NCI-H345 treated with DMSO at 0.1 percent for 48 hours (cell line): ENCODE data around the gene PHACTR1.
"Not testable (repeated sequence)": the region's sequence is repeated elsewhere in the genome, so short reads cannot be mapped to it uniquely, and the experiment has no call there.

Experiments
- DNase-seq: peaks from one replicate; lab custom pipeline; 2025; ENCODE audit not compliant: unreplicated experiment; lab: John Stamatoyannopoulos, UW

The PHACTR1 gene

DNA sequence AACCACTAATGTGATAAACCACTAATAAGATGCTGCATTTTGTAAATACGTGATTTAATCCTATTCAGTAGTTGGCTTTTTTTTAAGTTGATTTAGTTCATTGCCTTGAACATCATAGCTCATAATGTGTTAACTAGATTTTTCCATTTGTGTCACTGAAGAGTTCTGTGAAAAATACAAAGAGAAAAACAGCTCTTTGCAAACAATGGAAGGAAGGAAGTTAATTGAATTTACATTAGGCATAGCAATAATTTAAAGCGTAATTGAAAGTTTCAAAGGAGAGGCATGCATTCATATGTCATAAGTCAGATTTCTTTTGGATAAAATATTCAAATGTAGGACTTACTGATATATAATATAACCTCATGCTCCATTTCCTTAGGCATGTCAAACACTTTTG lies 509.5 kb downstream of the PHACTR1 start:
- no peak for DNase-seq

DNA sequence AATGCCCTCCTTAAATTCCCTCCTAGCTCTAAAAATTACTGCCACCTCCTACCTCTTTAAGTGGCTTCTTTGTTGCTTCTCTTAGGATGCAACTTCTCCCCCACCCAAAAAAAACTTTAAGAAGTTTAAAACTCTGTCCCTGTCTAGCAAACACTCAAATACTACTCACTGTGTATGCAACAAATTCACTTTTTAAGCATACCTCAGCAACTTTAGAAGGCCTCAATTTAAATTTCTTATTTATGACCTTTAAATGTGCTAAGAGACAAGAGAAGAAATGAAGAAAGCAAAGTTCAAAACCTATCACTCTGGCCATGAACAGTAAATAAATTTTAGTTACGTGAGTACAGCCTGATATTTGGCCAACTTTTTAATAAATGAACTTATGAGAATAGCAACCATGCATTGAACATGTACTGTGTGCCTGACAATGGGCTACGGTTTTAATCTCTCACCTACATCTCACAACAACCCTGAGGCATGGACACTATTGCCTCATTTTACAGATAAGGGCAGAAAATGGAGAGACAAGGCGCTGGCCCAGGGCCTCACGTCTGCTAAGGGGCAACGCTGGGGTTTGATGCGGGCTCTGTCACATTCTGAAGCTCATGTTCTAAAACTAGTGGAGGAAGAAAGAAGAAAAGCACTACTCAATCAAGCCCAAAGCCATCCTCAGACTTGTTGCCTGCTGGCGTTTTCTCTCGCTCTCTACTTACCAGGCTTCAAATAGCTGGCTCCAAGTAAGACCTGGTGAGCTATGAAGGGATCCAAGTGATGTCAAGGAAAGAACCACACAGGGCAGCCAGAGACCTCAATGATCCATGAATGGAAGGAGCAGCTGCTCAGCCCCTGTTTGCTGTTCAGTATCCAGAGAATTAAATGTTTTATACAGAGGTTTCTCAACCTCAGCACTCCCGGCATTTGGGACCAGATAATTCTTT lies 512.0 kb downstream of the PHACTR1 start:
- no peak for DNase-seq

DNA sequence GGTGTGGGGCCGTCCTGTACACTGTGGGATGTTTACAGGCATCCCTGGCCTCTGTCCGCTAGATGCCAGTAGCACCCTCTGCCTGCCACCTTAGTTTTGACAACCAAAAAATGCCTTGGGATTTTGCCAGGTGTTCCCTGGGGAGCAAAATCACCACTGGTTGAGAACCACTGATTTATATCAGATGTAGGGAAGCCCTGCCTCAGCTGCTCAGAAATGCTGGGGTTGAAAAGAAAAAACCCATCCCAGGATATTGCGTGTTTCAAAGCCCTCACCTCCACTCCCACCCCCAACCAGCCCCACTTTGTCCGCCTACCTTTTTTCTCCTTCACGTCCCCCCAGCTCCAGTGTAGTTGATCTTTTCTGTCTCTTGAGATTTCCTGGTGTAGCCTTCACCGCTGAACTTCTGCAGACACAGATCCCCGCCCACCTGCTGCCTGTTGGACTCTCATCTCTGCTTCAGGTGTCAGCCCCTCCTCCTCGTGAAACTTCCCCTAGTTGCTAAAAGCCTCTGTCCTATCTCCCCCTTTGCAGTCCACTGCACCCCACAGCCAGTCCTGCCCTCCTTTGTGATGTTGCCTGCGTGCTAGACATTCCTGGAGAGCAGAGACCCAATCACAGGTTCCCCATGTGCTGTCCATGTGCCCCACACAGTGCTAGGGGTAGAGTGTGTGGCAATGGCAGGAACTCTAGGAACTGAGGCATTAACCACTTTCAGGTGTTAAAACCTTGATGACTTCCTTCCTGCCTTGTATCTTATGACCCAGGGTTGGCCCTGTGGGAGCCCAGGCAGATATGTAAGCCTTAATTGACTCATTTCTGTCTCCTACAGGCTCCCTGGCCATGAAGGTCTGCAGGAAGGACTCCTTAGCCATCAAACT lies 512.9 kb downstream of the PHACTR1 start:
- no peak for DNase-seq

DNA sequence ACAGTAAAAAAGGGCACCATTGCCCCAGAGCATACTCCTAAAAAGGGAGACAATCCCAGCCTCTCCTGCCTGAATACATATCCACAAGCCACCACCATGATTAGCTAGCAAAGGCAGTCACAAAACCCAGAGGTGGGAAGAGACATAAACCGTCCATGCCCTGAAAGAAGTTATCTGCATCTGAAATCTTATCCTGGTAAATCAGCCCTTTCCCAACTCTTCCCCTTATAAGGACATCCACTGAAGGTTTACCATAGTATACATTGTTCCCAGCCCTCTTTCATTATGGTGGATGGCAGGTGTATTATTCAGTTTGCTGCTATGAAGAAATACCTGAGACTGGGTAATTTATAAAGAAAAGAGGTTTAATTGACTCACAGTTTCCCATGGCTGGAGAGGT lies 516.5 kb downstream of the PHACTR1 start:
- no peak for DNase-seq

DNA sequence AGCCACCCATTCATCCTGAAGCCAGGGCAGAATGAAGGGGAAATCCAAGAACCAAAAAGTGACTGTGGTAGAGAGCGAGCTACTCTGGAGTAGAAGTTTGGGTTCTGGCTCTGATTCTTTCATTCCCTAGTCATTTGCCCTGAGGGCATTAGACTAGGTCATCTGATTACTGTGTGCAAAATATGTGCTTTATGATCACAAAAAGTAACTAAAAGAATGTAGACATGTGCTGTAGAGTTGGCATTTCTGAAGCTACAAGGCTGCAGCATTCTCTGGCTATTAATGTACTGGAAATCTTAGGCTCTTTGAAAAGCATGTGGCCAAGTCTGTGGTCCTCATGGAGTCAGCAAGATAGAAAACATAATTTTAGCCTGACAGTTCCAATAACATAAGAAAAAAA lies 517.6 kb downstream of the PHACTR1 start:
- DNase-seq, result no peak

DNA sequence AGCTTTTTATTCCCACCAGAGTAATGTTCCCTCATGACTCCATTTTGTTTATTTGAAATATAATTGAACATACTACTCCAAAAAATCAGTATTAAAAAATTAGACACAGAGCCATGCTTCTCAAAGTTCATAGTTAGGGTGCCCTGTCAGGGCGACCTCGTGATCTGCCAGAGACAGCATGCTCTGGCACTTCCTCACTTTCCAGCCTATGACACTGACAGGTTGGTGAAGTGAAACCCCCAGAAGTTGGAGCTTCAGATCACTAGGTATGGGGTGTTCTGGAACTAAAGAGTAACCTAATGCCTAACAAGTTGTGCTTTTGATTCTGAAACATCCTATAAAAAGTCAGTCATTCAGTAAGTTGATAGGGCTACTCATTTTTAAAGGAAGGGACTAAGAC lies 518.8 kb downstream of the PHACTR1 start:
- DNase-seq, result no peak

DNA sequence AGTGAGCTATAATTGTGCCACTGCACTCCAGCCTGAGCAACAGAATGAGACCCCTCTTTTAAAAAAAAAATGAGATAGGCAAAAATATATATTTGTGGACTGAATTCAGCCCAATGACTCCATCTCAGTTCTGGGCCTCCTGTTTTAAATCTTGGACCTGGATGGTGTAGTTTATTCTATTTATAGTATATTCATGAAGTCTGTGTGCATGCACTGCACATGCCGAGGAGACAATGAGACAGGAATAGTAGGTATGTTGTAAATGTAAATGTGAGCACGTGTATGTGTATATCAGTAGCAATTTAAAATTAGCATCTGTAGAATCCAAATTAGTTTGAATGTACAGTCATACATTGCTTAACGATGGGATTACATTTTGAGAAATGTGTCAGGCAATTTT lies 520.8 kb downstream of the PHACTR1 start:
- no peak for DNase-seq

DNA sequence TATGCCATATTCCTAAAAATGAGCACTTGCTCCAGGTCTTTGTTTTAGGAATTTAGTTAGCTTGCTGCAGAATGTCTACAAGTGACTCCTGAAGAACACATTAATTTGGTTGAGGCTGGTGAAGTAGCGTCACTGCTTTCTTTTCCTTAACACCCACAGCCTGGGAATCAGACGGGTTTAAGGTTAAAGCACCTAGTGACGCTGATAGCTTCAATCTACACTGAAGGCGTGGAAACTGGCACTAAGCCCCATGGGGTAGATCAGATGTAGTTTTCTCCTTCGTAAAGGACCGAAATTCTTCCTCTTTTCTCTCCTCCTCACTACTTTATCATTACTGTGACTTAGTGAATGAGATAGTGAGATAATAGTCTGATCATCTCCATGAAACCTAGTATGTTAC lies 521.5 kb downstream of the PHACTR1 start:
- DNase-seq, result no peak

DNA sequence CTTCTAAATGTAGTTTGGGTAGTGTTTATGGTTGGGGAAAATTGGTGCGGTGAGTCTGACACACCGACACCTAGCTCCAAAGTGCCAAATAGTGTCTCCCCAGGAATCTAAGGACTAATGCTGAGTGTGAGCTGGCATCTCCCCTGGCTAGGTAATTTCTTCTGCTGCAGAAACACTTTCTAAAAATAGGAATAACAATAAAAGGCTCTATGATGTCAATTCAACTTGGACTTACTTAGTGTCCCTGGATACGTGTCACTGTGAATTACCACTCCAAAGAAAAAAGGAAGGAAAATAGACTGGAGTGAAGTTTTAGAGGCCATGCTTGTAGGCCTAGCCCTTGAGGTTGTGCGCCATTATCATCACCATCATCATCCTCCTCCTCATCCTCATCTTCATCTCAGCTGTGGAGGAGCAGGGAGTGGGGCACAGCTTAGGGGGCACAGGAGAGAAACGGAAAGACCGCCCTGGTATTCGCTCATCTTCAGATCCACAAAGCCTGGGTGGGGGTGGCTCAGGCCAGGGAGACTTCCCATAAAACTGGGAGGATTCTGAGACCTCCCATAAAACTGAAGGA lies 522.2 kb downstream of the PHACTR1 start:
- DNase-seq, result no peak

DNA sequence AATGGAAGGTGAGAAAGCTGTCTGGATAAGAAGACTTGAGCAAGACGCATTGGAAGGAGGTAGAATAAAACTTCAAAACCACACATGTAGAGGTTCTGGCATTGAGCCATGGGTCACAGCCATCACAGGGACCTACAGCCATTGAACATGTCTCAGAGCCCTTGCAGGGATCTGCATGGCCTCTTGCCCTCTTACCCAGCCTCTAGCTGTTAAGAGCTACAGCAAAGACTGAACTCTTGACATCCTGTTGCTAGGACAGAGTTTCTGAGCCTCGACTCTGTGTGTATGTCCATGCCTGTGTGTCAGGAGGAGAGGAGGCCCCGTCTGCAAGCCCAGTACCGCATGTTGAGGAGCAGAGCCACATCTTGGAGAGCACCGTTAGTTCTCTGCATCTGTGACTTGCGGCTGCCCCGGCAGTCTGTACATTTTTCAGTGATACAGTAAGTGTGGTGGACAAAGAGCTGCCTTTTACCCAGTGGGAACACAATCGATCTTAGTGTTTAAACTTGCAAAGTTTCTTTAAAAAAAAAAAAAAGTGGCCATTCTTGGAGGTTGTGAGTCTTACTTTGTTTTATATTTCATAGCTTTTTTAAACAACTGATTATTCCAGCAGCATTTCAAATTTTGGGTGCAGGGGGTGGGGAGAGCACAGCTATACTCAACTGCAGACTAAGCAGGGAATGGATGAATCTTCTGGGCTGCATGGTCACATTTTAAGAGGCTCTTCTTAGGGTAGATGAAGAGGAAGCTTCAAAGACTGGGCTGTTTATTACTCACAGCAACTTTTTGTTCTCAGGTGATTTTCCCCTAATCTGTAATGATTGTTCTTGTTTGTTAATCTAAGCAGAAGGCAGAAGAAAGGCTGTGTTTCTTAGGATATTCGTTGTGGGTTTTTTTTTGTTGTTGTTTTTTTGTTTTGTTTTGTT lies 523.2 kb downstream of the PHACTR1 start:
- no peak for DNase-seq

DNA sequence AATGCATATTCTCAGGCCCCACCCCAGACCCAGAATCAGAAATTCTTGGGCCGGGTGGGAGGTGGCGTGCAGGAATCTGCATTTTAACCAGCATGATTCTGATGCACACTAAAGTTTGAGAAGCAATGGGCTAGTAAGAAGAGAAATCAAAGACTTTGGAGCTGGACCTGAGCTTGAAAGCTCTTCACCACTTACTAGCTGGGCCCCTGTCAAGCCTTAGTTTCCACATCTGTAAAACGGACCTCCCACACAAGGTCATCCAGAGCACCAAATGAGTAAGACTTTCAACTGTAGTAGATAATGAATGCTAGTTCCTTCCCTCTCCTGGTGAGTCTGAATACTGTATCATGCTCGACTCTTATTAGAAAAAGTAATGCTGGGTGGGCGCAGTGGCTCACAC lies 524.8 kb downstream of the PHACTR1 start:
- no peak for DNase-seq

DNA sequence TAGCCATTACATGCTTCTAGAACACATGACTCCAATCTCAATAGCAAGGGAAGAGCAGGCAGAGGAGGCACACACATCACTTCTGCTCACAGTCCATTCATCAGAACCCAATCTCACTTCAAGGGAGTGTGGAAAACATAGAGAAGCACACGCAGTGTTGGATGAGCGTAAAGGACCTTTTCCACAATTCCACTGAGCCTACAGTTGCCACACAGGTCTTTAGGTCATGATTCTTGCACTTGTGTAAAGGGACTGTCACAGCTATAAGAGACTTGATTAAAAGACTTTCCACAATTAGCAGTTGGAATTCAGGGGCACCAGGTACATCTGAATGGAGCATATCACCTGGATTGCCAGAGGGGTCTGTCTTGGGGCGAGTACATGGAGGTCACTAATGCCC lies 525.6 kb downstream of the PHACTR1 start:
- DNase-seq, result no peak

DNA sequence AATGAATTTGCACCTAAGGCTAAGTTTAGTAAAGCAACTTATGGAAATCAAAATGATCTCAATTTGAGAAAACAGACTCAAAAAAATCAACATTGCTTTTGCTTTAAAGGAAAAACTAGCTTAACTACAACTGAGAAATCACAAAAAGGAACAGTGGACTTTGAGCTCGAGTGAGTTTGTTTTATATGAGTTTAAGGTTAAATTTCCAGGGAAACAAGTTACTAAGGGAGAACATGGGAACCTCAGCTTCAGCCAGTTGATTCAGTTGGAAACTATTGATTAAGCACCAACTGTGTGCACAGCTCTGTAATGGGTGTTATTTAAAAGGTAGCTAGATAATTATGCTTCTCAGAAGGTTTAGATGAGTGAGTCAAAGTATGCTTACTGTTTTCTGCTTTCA lies 526.0 kb downstream of the PHACTR1 start:
- DNase-seq, result no peak

DNA sequence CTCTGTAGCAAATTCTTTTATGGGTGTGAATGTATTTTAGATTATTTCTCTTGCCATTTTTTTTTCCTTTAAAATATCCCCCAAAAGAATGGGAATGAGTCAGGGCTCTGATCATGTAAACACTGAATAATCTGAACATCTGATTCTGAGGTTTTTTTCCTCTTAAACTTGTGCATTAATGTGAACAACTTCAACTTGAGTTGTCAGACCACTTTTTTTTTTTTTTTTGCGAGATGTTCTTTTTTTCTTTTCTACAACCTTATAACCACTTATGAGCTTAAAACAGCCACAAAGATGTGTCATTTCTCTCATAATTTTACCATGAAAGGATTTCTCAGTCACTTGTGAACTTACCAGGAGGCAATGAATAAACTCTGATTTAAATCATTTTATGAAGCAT lies 526.5 kb downstream of the PHACTR1 start:
- no peak for DNase-seq

DNA sequence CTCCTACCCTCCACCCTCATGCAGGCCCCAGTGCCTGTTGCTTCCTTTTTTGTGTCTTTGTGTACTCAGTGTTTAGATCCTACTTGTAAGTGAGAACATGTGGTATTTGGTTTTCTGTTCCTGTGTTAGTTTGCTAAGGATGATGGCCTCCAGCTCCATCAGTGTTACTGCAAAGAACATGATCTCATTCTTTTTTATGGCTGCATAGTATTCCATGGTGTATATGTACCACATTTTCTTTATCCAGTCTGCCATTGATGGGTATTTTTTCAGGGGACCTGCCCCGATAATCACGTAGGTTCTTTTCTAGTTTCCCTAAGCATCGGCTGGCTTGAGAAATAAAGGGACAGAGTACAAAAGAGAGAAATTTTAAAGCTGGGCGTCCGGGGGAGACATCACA lies 527.2 kb downstream of the PHACTR1 start:
- DNase-seq, result not testable (repeated sequence)

DNA sequence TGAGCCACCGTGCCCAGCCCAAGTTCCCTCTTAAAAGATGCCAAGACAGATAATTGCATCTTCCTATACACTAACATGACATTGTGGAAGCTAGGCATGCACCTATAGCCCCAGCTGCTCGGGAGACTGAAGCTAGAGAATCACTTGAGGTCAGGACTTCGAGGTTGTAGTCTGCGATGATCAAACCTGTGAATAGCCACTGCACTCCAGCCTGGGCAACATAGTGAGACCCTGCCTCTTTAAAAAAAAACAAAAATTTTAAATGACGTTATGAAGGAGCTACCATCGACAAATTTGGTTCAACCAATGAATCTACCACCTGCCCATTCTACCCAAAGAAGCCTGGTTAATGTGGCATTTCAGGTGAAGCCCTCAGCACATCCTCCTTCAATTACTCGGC lies 531.1 kb downstream of the PHACTR1 start:
- DNase-seq, result no peak

DNA sequence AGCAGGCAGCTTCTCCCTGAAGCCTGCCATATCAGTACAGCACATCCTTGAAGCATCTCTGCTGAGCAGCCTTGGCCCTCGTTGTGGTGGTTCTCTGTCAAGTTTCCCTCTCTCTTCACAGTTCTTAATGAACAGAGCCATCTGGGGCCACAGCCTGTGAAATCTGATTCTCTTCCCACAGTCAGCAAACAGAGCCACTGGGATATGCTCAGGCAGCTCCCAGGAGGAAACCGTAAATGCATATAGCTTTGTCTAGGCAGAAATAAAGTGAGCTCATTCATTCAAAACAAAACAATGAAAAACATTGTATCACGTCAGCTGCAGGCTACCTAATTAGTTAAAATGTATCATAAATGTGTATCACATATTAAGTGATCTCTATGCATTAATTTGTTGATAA lies 531.5 kb downstream of the PHACTR1 start:
- no peak for DNase-seq

DNA sequence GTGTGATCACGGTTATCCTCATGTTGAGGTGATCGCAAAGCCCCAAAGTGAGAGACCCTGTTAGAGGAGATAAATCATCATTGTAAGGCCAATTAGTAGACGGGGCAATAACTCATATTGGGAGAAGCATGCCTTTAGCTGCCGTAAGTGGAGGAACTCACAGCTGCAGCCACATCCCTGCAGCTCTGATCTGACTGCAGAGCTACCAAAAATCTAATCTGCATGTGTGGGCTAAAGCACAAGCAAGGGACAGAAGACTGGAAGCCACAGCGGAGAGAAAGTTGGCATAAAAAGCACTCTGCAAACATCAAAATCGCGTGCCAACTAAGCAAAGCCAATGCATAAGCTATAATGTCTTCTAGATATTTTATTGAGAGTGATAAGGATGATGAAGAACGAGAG lies 532.0 kb downstream of the PHACTR1 start:
- DNase-seq, result no peak

DNA sequence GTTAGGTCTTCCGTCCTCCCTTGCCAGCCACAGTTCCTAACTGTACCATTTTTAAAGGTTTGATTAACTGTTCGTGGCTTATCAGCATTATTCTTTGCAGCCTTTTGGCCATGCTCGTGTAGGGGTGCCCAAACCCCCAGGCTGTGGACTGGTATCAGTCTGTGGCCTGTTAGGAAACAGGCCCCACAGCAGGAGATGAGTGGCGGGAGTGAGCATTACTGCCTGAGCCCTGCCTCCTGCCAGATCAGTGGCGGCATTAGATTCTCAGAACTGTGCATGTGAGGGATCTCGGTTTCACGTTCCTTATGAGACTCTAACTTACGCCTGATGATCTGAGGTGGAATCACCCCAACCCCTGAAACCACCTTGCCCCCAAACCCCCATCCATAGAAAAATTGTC lies 532.4 kb downstream of the PHACTR1 start:
- DNase-seq, result no peak

DNA sequence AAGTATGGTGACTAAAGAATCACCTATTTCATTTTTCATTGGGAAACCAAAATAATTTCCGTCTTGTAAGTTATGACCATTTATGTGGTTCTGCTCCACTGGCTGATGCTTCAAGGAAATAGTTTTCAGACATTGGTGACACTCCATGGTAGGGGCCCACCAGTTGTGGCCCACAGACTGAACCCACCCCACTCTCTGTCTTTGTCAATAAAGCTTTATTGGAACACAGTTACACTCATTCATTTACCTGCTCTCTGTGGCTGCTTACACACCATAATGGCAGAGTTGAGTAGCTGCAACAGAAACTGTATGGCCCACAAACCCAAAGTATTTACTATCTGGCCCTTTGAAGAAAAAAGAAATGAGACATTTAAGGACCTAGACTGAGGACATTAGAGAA lies 533.2 kb downstream of the PHACTR1 start:
- no peak for DNase-seq

DNA sequence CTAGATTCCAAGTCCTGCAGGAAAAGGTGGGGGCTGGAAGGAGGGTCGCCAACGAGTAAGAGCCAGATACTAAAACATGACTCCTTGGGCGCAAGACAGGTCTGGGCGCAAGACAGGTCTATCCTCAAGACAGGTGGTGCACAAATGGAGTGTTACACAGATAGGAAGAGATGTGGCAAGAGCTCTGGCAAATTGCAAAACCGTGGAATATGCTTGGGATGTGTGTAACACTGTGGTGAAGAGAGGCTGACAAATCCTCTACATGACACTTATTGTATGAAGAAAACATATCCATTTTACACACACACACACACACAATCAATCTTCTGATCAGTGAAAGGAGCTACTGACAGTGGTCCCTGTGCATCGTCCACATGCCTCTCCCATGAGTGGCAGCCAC lies 534.1 kb downstream of the PHACTR1 start:
- no peak for DNase-seq
